Thyroid gland (tissue), 4 donors: ENCODE data around the gene MREG.

Experiments
- CTCF ChIP-seq, 6 experiments: fragments of 200-600 bp in 3 of 6; fragments of 450-650 bp in 3 of 6; sonication (generic) in 3 of 6; IDR thresholded peaks; one replicate each; pipeline ENCODE4 v1.5.1; 2016 to 2019; ENCODE audit warnings: antibody characterized with exemption in 6 of 6, mild to moderate bottlenecking in 2 of 6, inconsistent platforms in 1 of 6, moderate library complexity in 1 of 6
- POLR2A ChIP-seq, 2 donors: fragments of 450-650 bp; IDR thresholded peaks; one replicate each; pipeline ENCODE4 v1.6.1; 2017; ENCODE audit warnings: antibody characterized with exemption in 2 of 2, mild to moderate bottlenecking in 2 of 2, moderate library complexity in 1 of 2

- TF ChIP-seq CTCF (IDR thresholded peaks at IDR 0.05): peak; percentile 34 to 84 (median 68)
- TF ChIP-seq POLR2A (IDR thresholded peaks at IDR 0.05): no peak
These were observed 92.9 kb downstream of the MREG start for GRCh38 chr2:215920244-215921100.
